ENCODE results near the gene OR2T3.
"Not testable (repeated sequence)": the region's sequence is repeated elsewhere in the genome, so short reads cannot be mapped to it uniquely, and the experiment has no call there.

OR2T3 gene

GRCh38 chr1:248472111-248472510, 1.0 kb upstream of the OR2T3 start:
- not testable (repeated sequence) for DNase-seq (ENCODE audit: low spot score)

GRCh38 chr1:248475660-248476059, 2.5 kb downstream of the OR2T3 start:
- DNase-seq (ENCODE audit: low spot score), result not testable (repeated sequence)

GRCh38 chr1:248481686-248482579, 8.8 kb downstream of the OR2T3 start:
- DNase-seq (ENCODE audit: low spot score), result not testable (repeated sequence)

GRCh38 chr1:248488289-248488688, 15.1 kb downstream of the OR2T3 start, which contains the start of gene OR2T5:
OR2T5 (plus strand) TSS chr1:248488589; CDS start chr1:248488589, 0 bp downstream.
- DNase-seq (ENCODE audit: low spot score), result not testable (repeated sequence)

GRCh38 chr1:248496661-248497060, 23.5 kb downstream of the OR2T3 start:
- DNase-seq (ENCODE audit: low spot score), result not testable (repeated sequence)

GRCh38 chr1:248500305-248501035, 27.3 kb downstream of the OR2T3 start:
- not testable (repeated sequence) for DNase-seq (ENCODE audit: low spot score)

GRCh38 chr1:248507773-248508172, 34.6 kb downstream of the OR2T3 start, which contains the start of gene OR2G6:
OR2G6 (plus strand) TSS chr1:248508073; CDS start chr1:248521647, 13,574 bp downstream.
- DNase-seq (ENCODE audit: low spot score), result not testable (repeated sequence)

- DNase-seq (ENCODE audit: low spot score), result not testable (repeated sequence)
These were observed 37.1 kb downstream of the OR2T3 start for GRCh38 chr1:248510217-248510616.

- DNase-seq (ENCODE audit: low spot score), result no peak
These were observed 48.7 kb downstream of the OR2T3 start for GRCh38 chr1:248521856-248522255.
